ENCODE results near the gene SLC39A2.
A peak's percentile ranks its signal among the peaks of the same experiment; 100 is the strongest.
"Not testable (repeated sequence)": the region's sequence is repeated elsewhere in the genome, so short reads cannot be mapped to it uniquely, and the experiment has no call there.

SLC39A2 gene

GRCh38 chr14:20998674-20999366 is at the start of gene SLC39A2:
SLC39A2 (plus strand) TSS chr14:20999293; CDS start chr14:20999447, 154 bp downstream.
- Histone ChIP-seq H3K4me1 (ENCODE audit: control insufficient read depth, insufficient read depth, low read length) (no peaks in the 10 kb centered on the region), H3K27ac (ENCODE audit: extremely low read depth, low read depth, low read length) (no peak within 1 kb of the TSS), H3K36me3 (ENCODE audit: control insufficient read depth in 2 of 2, insufficient read depth in 1 of 2, low read length in 2 of 2) (peaks cover 37 to 42% of the 10 kb centered on the region in 2 experiments), H3K4me3 (ENCODE audit: low read depth, low read length) (no peak within 1 kb of the TSS), H3K9me3 (ENCODE audit: control insufficient read depth, insufficient read depth, low read depth, low read length) (no peaks in the 10 kb centered on the region)
- ChIA-PET CTCF (interaction anchor here (0.6 to 5.4 kb wide), 7 partner anchors 7 to 106 kb away, joined by 3 to 35 read pairs (median 5); no protein-coding TSS in a partner anchor), POLR2A (interaction anchor here (0.6 to 1.2 kb wide), 4 partner anchors 22 to 345 kb away, joined by 3 to 5 read pairs (median 3); no protein-coding TSS in a partner anchor)
- TF ChIP-seq ZEB2 (tag by site-specific recombination; IDR thresholded peaks at IDR 0.05) (0 out of 2 replicates have a peak, but pooled peaks have one; percentile 34), ZBTB21 (tag by site-specific recombination; IDR thresholded peaks at IDR 0.05) (no peak), ZNF473 (tag by site-specific recombination; IDR thresholded peaks at IDR 0.05) (no peak), ZNF335 (tag by site-specific recombination; conservative IDR thresholded peaks at IDR 0.05) (no peak), ZNF561 (tag by site-specific recombination; IDR thresholded peaks at IDR 0.05; ENCODE audit: borderline replicate concordance) (0 out of 2 replicates have a peak, but pooled peaks have one; percentile 25), WT1 (tag by site-specific recombination; IDR thresholded peaks at IDR 0.05) (peak; percentile 41; the same call in 1 of the 2 replicates), ZNF513 (tag by site-specific recombination; IDR thresholded peaks at IDR 0.05) (peak; percentile 48), ZSCAN18 (tag by site-specific recombination; IDR thresholded peaks at IDR 0.05) (no peak), ZNF629 (tag by site-specific recombination; IDR thresholded peaks at IDR 0.05) (0 out of 2 replicates have a peak, but pooled peaks have one; percentile 16), SALL2 (tag by site-specific recombination; IDR thresholded peaks at IDR 0.05; ENCODE audit: borderline replicate concordance) (no peak), ZBTB17 (tag by site-specific recombination; IDR thresholded peaks at IDR 0.05) (peak; percentile 58; the same call in 1 of the 2 replicates), ZSCAN4 (tag by site-specific recombination; IDR thresholded peaks at IDR 0.05) (no peak), PRDM10 (tag by site-specific recombination; IDR thresholded peaks at IDR 0.05) (peak; percentile 93), SP7 (tag by site-specific recombination; IDR thresholded peaks at IDR 0.05) (0 out of 2 replicates have a peak, but pooled peaks have one; percentile 32), GLI4 (tag by site-specific recombination; IDR thresholded peaks at IDR 0.05) (no peak), SP2 (tag by site-specific recombination; IDR thresholded peaks at IDR 0.05) (peak; percentile 69), ZNF600 (tag by site-specific recombination; IDR thresholded peaks at IDR 0.05) (peak; percentile 75), ZNF768 (tag by site-specific recombination; IDR thresholded peaks at IDR 0.05) (no peak), SP3 (tag by site-specific recombination; IDR thresholded peaks at IDR 0.05) (peak; percentile 67), GFI1B (tag by site-specific recombination; IDR thresholded peaks at IDR 0.05) (no peak), OSR2 (tag by site-specific recombination; IDR thresholded peaks at IDR 0.05) (peak; percentile 37), SCRT2 (tag by site-specific recombination; IDR thresholded peaks at IDR 0.05) (no peak)

- H3K27ac ChIP-seq (ENCODE audit: extremely low read depth, low read depth, low read length); POLR2A ChIA-PET; H3K36me3 ChIP-seq (ENCODE audit: control insufficient read depth in 2 of 2, insufficient read depth in 1 of 2, low read length in 2 of 2); H3K4me3 ChIP-seq (ENCODE audit: low read depth, low read length); H3K9me3 ChIP-seq (ENCODE audit: control insufficient read depth, insufficient read depth, low read depth, low read length); H3K4me1 ChIP-seq (ENCODE audit: control insufficient read depth, insufficient read depth, low read length): not testable (repeated sequence)
- CTCF ChIA-PET: interaction anchor here (1.4 kb wide), 1 partner anchor 16 kb away, joined by 4 read pairs; no protein-coding TSS in a partner anchor
These were observed 44.2 kb upstream of the SLC39A2 start, which contains the start of gene RNASE2 for GRCh38 chr14:20954736-20955537. RNASE2 (plus strand) TSS chr14:20955487; CDS start chr14:20955772, 285 bp downstream.

GRCh38 chr14:20955538-20955873 is 43.6 kb upstream of the SLC39A2 start:
- POLR2A ChIA-PET; H3K27ac ChIP-seq (ENCODE audit: extremely low read depth, low read depth, low read length); H3K9me3 ChIP-seq (ENCODE audit: control insufficient read depth, insufficient read depth, low read depth, low read length); H3K4me1 ChIP-seq (ENCODE audit: control insufficient read depth, insufficient read depth, low read length); H3K4me3 ChIP-seq (ENCODE audit: low read depth, low read length); H3K36me3 ChIP-seq (ENCODE audit: control insufficient read depth in 2 of 2, insufficient read depth in 1 of 2, low read length in 2 of 2): not testable (repeated sequence)
- CTCF ChIA-PET: interaction anchor here (1.4 kb wide), 2 partner anchors 15 to 98 kb away, joined by 3 to 4 read pairs; no protein-coding TSS in a partner anchor
